ENCODE measurements around the gene AUTS2.

Gene AUTS2

DNA sequence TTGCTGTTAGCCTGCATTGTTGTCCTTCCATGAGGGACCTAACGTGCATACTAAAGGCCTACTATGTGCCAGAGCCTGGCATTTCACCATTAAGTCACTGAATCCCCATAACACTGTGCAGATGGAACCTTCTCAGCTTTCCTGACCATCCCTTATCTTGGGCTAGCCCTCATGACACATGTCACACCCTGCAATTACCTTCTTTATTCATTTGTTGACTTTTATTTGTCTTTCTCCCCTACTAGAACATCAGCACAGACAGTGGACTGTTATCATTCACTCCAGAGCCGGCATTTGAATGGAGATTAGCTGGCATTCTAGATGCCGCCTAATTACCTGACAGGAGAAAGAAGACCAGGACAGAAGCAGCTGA, 1062.5 kb downstream of the AUTS2 start:
- no peak for DNase-seq (ENCODE audit: low read depth in 2 of 2, low spot score in 1 of 2)

DNA sequence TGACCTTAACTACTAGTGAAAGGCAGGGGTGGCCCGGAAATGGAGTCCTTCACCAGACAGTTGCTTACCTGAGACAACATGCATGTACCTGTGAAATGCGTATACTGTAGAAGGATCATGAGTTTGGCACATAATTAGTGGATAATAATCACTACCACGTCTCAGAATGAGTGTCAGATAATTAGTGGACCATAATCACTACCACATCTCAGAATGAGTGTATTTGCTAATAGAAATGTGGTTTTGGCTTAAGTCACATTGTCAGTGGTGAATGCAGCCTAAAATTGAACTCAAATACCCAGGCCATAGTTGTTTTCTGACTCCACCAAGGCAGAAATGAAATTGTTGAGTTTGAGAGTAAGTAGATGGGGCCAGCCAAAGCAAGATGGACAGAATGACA, 1065.4 kb downstream of the AUTS2 start:
- DNase-seq (ENCODE audit: low read depth in 2 of 2, low spot score in 1 of 2): no peak

DNA sequence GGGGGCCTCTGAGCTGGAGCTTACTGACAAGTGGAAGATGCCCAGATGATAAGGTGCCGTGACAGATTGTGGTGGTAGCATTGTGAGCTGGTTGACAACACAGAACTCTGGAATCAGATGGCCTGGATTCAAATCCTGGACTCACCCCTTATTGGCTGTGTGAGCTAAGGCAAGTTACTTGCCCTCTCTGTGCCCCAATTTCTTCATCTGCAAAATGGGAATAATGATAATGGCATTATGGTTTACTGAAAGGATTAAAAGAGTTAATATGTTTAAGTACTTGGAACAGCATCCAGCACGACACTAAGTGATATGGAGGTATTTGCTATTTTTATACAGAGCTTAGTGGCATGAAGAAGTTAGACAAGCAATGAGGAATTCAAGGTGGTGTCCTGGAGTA, 1067.7 kb downstream of the AUTS2 start:
- no peak for DNase-seq (ENCODE audit: low read depth in 2 of 2, low spot score in 1 of 2)

DNA sequence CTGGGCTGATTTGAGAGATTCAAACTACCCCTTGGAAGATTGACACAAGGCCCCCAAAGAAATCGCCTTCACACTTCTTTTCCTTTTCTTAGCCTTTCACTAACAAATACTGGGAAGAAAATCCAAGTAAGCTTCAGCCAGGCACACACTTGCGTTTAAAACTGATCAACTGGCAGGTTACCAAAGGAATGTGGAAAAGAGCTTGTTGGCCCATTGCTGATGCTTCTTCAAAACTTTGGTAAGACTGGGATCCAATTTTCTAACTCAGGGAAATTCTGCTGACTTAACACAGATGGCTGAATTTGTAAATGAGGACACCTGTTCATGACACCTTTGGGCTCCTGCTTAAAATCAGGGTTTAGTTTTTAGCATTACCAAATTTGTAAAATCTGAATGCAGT, 1069.1 kb downstream of the AUTS2 start:
- DNase-seq (ENCODE audit: low read depth in 2 of 2, low spot score in 1 of 2): no peak

DNA sequence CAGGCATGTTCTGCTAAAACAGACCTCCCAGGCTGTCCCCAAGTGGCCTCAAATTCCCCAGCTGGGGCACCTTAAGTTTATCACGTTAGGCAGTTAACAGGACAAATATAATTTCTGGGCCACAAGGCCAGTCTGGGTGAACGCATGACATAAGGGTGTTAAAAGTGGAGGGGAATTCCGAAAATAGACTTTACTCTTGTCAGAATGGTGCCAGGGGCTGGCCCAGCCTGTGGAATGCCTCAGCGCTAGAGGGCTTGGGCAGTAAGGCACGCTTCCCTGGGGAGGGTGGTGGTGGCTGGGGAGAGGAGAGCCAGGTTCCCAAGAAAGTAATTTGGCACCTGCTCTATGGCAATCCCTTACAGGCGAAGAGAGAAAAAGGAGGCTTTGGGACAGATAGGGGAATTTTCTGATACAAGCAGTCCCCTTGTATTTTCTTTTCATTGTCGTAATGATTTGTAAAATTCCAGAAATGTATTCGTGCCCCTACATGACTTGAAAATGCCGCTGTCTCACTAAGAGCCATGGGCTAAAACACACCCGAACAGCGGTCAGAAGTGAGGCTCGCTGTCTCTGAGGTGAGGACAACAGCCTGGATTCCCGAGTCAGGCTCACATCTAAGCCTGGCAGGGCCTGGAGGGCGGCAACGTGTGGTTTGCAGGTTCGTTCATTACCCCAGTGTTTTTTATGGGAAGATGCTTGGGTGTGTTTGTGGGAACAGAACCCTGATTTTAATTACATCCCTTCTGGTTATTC, 1070.5 kb downstream of the AUTS2 start:
- no peak for DNase-seq (ENCODE audit: low read depth in 2 of 2, low spot score in 1 of 2)

DNA sequence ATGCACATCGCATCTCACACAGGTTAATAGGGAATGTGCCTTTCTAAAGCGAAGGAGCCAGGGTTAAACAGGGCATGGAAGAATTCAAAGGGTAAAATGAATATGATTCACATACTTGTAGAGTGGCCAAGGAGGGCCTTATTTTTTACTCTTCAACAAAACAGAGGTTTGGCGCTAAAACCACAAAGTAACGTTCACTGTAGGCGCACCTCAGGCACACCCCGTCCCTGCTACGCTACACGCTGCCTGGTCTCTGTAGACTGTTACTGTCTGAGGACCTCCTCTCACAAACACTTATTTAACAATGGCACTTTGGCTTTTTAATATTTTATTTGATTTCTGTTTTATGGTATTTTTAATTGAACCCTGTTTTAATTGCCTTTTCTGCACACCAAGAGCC, 1071.6 kb downstream of the AUTS2 start:
- no peak for DNase-seq (ENCODE audit: low read depth in 2 of 2, low spot score in 1 of 2)

DNA sequence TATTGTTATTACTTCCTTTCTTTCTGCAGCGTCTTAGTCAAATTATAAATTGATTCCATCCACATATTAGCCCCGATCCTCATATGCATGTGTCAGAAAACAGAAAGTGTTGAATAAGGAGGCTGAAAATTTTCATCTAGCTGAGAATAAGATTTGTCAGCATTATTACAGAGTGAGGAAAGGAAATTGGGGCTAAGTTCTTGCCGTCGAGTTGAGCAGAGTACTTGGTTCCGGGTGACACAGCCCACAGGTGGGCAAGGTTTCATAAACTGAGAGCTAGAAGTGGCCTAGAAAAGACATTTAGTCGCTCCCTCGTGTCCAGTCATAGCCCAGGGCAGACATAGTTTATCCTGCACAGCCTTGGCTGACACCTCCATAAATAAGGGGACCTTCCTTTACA, 1072.0 kb downstream of the AUTS2 start:
- DNase-seq (ENCODE audit: low read depth in 2 of 2, low spot score in 1 of 2): no peak

DNA sequence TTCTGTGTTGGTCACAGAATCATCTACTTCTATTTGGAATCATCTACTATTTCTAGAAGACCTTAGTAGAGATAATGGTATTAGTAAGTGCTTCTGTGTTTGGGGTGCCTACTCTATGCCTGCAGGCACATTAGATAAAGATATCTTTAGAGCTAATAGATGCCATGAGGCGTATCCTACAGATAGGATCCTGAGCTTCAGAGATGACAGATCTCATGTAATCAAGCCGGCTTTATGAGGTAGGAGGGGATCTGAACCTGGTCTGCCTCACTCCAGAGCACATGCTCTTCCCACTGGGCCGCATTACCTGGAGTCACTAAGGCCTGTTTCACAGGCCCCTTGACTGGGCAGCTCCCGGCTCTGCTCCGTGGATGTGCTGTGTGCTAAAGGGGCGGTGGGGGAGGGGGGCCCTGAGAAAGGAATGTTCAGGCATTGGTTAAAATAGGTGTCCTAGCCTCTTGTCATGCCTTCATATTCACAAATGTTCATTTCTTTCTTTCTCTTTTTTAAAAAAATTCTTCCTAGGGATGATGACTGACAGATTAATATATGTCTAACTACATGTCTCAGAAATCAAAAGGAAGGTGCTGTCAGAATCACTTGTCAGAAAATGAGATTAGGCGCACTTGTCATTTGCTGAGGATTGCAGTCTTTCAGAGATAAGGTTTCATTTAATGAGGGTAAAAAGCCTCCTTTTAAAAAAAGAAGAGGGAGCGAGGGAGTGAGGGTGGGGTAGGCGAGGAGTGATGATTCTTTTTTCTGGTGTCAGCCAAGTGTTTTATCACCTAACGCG, 1075.7 kb downstream of the AUTS2 start:
- DNase-seq (ENCODE audit: low read depth in 2 of 2, low spot score in 1 of 2): no peak

DNA sequence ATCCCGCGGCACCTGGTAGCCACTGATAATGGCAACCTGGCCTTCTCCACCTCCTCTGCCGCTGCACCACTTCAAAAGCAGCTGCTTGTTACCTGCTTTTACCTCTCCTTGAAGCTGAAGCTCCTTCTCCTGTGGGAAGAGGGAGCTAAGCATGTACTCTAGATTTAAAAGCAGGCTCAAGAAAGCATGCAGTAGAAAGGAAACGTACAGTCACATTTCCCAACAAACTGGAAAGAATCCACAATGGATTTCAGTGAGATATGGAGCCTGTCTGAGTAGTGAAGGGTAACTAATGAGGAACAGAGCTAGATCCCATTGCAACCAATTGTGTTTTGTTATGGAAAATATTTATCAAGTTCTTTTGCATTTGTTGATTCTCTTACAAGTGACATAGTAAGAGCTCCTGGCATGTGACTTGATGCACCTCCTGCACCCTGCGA, 1076.3 kb downstream of the AUTS2 start:
- no peak for DNase-seq (ENCODE audit: low read depth in 2 of 2, low spot score in 1 of 2)

DNA sequence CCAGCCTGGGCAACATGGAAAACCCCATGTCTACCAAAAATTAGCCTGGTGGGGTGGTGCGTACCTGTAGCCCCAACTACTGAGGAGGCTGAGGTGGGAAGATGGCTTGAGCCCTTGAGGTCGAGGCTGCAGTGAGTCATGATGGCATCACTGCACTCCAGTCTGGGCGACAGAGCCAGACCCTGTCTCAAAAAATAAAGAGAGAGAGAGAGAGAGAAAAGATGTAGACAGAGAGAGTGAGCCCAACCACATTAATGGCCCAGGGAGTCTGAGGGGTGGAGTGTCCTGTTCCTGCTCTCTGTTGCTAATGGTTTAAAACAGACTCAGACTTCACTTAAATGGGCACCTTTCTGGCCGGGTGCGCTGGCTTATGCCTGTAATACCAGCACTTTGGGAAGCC, 1078.0 kb downstream of the AUTS2 start:
- no peak for DNase-seq (ENCODE audit: low read depth in 2 of 2, low spot score in 1 of 2)

DNA sequence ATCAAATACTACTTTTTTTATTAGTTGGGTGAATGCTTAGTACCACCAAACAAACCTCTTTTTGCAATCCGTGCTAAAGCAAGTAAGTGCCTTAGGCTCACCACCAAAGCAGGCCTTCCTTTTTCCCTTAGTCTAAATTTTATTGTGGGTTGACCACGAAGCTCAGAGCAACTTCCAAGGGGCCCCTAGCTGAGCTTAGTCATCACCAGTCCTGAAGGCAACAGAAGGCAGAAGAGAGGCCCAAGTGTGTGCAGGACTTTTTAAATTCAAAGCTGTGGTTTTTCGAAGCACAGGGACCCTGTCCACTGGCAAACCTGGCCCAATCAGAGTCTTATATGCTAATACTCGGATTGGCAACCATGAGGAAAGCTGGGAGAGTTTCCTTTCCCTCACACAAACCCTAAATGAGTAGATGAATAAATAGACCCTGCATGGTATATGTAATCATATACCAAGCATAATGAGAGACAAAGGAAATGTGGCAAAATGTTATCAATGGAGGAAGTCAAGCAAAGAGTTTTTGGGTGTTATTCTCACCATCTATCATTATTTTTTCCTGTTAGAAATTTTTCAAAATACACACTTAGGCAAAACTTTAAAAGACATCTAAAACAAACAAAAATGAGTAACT, 1080.5 kb downstream of the AUTS2 start:
- no peak for DNase-seq (ENCODE audit: low read depth in 2 of 2, low spot score in 1 of 2)

DNA sequence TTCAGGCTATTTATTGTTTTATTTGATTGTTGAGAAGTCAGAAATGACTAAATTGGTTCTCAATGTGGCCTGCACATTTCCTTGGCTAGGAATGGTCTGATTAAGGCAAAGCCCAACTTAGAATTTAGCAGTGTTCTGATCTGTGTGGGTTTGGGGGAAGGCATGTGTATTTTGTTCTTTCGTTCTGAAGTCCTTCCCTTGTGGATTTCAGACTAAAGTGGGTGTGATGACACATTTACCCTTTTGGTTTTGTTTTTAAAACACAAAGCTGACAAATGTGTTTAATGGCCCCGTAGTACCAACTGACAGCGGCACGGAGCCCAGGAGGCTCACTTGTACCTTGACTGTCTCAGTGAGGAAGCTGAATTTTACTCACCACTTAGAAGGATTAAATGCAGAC, 1081.4 kb downstream of the AUTS2 start:
- no peak for DNase-seq (ENCODE audit: low read depth in 2 of 2, low spot score in 1 of 2)

DNA sequence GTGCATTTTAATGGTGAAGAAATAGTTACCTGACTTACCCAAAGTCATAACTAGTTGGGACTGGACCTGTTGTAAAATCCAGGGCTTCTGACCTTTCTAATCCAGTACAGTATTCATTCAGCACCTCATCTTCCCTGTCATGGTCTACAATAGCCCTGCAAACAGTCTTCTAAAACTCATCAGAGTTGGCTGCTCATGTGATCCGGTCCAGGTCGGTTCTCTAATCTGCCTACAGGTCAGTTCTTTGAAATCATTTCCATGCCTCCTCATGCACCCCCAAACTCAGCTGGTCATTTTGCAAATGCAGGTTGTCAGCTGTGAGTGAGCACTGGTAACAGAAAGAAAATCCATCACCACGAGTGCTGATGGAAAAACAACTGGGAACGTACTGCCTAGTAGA, 1082.0 kb downstream of the AUTS2 start:
- no peak for DNase-seq (ENCODE audit: low read depth in 2 of 2, low spot score in 1 of 2)

DNA sequence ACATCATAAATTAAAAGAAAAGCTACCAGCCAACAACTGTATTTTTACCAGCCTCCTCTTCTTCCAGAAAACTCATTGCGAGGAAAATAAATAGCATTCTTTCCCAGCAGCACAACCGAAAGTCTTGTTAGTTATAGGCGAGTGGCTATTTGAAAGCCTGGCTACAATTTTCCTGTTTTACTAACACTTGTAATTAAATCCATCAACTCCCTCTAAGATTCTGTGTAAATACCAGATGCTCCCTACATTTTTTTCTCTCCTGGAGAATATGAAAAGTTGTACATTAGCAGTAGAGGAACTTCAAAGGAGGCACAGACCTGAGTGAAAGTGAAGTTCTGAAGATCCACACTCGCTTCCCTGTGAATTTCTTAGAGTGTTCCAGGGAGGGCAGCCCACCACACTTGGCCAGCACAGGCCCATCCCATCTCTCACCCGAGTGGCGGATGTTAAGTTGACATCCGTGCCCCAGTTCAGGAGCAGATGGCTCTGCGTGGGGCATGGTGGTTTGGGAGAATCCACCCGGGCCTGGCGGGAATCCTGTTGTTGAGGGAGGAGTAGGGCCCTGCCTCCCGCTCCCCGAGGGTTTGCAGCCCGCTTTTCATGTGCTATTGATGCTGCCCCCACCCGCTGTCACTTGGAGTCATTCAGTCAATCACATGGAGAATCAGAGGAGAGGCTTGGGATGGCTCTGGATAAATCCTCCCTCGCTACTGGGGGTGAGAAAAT, 1082.6 kb downstream of the AUTS2 start:
- no peak for DNase-seq (ENCODE audit: low read depth in 2 of 2, low spot score in 1 of 2)

DNA sequence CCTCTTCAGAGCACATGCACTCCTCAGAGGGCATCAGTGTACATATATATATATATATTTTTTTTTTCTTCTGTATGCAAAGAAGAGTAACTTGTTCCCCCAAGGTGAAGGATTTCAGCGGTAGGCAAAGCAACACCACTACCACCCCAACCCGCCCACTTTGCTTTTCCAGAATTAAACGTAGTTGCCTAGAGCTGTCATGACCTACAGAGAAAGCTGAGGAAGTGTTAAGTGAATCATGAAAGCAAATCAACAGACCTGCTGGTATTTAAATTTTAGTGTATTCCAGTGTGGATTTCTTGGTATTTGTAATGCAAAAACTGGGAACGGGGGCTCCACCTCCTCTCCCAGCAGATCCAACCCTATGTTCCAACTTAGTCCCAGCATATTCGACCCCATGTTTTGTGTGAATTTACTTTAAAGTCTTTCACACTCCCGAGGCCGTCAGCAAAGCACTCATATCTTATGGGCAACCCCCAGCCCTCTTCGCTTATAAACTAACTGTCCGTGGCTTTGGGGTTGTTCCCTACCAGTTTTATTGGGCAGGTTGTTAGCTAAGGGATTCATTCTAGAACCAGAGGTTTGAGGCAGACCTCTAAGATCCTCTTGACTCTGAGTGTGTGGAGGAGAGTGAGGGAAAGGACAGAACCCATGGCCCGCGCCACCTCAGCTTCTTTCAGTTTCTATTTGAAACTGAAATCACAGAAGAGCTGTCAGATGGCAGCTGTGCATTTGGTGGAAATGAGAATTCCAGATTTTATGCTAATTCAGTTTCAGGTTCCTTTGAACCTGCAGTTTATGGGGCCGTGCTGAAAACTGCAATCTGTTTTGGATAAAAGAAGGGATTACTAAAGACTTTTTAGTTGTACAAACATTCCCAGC, 1083.4 kb downstream of the AUTS2 start:
- no peak for DNase-seq (ENCODE audit: low read depth in 2 of 2, low spot score in 1 of 2)

DNA sequence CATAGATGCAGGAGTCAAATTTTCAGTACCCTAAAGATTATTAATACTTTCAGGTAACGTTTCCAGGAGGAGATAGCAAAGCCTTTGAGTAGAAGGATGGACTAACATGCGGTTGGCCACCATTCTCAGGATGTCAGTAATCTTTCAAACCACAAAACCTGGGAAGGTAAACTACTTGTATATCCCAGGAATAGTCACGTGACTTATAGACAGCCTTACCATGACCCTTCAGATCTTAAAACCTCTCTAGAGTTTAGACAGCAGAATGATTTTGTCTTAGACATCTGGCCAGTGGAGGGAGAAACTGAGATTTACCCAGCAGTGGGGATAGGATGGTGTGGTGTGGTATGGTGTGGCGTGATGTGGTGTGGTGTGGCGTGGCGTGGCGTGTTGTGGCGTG, 1085.9 kb downstream of the AUTS2 start:
- DNase-seq (ENCODE audit: low read depth in 2 of 2, low spot score in 1 of 2): no peak

DNA sequence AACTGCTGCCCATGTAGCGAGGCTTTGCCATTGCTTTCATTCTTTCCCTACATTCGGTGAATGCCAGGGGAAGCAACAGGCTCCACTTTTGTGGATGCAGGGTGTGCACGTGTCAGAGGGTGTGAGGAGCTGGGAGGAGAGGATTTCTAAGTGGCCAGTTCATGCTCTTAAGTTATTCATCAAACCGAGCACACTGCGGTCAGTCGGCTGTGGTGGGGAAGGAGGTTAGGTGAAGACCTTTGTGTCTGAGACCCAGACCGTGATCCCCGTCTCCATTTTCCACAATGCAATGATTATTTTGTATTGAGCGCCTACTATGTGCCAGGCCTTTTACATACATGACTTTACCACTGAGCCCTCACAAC, 1095.0 kb downstream of the AUTS2 start:
- no peak for DNase-seq (ENCODE audit: low read depth in 2 of 2, low spot score in 1 of 2)

DNA sequence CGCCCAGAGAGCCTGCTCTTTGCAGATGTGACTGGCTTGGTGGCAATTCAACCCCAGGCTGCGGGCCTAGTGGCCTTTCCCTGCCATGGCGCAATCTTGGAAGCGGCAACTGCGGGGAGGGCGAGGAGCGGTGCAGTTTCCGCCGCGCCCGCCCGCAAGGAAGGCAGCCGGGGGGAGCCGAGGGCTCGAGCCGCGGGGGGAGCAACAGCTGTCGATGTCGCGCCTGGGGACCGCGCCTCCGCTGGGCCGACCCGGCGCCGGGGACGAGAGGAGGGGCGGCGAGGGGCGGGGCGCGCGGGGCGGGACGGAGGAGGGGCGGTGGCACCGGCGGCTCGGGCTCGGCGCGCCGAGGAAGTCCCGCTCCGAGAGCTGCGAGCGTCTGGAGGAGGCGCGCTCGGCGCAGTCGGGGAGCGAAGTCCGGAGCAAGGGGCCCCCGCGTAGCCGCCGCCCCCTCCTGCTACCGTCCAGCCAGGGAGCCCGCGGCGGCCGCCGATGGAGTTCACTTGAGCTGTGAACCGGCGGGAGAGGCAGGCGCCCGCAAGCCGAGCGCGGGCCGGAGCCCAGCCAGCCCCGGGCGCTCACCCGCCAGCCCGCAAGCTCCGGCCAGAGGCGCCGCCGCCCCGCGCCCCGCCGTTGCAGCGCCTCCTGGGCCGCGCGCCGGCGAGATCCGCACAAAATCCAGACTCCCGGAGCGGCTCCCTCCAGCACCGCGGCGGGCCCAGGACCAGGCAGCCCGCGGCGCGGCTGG, 1095.6 kb downstream of the AUTS2 start:
- peak; percentile 46 to 50 for DNase-seq (ENCODE audit: low read depth in 2 of 2, low spot score in 1 of 2)

DNA sequence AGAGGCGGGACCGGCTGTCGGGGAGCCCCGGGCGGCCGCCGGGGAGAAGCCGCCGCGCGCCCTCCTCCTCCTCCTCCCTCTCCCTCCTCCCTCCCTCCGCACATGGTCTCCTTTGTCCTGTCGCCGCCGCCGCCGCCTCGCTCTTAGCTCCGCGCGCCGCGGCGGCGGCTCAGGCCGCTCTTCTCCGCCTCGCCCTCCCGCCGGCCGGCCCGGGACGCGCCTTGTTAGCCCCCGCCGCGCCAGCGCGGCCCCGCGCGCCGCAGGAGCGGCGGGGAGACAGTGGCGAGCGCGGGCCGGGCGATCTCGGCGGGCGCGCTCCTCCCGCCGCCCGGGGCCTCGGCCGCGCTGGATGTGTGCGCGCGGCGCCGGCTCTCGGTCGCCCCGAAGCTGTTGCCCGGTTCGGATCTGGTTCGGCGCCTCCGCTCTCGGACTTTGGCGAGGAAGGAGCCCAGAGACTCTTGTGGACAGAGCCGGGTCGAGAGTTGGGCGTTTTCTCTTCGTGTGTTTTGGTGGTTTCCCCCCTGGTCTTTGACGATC, 1096.2 kb downstream of the AUTS2 start:
- no peak for DNase-seq (ENCODE audit: low read depth in 2 of 2, low spot score in 1 of 2)

Measured in stimulated activated CD8-positive, alpha-beta memory T cell treated with anti-CD3 and anti-CD28 coated beads, Interleukin-4, amount 100 ng/mL, for 1 hour (primary cell).